ENCODE results near the gene RAB33B. TPM values are rescaled to one million over a fixed set of nuclear protein-coding genes. Genes with fewer than 3 reads are reported as not detected.
"Not testable (repeated sequence)": the region's sequence is repeated elsewhere in the genome, so short reads cannot be mapped to it uniquely, and the experiment has no call there.

Gene RAB33B
- 4.1 and 4.9 TPM in 2 replicates for total RNA-seq (2014; rRNA removed; shearing (Covaris generic))

DNA sequence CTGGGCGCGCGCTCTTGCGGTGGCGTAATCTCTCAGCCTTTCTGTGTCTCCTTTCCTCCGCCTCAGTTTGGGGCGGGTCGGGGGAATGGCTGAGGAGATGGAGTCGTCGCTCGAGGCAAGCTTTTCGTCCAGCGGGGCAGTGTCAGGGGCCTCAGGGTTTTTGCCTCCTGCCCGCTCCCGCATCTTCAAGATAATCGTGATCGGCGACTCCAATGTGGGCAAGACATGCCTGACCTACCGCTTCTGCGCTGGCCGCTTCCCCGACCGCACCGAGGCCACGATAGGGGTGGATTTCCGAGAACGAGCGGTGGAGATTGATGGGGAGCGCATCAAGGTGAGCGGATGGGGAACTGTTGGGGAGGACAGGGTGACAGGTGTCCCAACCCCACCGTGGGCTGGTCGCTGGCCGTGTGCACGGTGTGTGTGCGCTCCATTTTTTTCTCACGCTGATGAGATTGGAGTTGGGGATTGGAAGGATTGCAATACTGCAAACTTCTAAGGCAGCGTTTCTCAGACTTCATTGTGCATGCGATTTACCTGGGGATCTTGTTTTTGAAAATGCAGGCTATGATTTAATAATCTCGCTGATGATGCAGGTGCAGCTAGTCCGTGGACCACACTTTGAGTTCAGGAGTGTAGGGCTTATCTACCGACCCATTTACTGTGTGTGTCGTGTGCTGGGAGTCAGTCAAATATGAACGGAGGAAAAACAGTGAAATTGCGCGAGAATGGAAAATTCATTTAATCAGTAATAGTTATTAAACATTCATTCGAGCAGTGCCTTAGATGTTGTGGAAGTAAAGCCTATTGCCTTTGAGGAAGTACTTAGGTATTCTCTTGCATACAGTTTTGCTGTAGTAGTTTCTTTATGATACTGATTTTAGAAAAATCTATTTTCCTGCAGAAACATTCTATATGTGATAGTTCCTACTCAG is at the start of gene RAB33B:
RAB33B (plus strand) TSS at position 11 of the 935 bp plus-strand sequence; CDS start at position 86, 75 bp downstream.
- DNase-seq (ENCODE audit: low spot score), result no peak
- in situ Hi-C loops (cut with HindIII; ENCODE audit: low sequenced_read_pairs), result no loop called here

DNA sequence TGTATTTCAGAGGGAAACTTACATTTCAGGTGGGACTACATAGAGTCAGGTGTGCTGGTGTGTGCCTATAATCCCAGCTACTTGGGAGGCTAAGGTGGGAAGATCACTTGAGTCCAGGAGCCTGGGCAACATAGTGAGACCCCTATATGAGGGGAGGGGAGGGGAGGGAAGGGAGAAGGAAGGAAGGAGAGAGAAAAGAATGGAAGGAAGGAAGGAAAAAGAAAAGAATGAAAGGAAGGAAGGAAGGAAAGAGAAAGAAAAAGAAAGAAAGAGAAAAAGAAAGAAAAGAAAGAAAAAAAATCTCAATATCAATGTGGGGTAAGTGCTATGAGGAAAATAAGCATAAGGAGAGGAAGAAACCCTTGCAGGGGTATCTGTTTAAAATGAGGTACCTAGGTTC is 43.6 kb upstream of the RAB33B start:
- in situ Hi-C loops (cut with HindIII; ENCODE audit: low sequenced_read_pairs), result no loop called here
- DNase-seq (ENCODE audit: low spot score), result no peak

DNA sequence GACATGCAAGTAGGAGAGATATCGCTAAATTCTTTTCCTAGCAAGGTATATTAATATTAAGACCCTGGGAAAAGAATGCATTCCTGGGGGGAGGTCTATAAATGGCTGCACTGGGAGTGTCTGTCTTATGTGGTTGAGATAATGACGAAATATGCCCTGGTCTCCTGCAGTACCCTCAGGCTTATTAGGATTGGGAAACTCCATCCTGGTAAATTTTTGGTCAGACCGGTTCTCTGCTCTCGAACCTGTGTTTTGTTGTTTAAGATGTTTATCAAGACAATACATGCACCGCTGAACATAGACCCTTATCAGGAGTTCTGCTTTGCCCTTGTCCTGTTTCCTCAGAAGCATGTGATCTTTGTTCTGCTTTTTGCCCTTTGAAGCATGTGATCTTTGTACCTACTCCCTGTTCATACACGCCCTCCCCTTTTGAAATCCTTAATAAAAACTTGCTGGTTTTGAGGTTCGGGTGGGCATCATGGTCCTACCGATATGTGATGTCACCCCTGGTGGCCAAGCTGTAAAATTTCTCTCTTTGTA is 39.2 kb upstream of the RAB33B start:
- in situ Hi-C loops (cut with HindIII; ENCODE audit: low sequenced_read_pairs); DNase-seq (ENCODE audit: low spot score): not testable (repeated sequence)

DNA sequence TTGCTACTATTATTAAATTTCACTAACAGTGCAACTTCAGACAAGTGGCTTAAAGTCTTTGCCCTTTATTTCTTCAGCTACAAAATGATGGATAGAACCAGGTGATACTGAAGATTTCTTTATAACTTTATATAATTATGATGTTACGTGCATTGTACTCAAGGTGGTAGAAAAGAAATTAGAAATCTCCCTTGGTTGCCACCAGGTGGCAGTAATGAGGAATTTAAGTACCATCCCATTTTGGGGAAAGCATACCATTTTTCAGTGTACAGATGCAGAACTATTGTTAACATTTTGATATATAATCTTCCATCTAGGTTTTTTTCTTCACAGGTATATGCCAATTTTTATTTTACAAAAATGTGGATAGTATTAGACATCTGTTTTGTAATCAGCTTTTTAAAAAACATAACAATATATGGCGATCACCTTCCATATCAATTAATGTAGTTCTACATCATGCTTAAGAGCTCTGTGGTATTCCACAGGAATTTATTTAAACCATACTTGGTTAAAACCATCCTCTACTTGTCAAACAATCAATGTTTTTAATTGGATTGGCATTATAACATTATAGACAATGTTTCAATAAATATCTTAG is 37.7 kb upstream of the RAB33B start:
- DNase-seq (ENCODE audit: low spot score), result peak; percentile 65

DNA sequence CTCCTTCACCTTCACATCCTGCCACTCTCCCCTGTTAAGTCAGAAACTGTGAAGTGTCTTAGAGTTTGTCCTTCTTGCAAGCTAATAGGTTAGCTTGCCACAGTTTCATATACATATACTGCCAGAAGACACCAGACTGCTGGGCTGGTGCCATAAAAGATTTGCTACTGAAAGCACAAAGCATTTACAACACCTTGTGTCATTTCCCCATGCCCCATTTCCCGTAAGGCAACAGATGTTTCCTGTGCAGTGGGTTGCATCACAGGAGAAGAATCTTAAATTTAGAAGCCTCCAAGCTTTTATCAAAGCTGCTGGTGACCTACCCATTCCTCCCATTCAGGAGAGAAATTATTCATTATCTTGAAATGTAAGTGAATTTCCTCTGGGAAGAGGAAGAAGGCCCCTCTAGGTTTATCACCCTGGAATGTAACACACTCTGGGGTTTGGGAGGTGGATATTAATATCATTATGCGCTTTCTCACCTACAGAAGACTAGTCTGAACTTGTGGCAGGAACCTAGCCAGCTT is 34.5 kb upstream of the RAB33B start:
- in situ Hi-C loops (cut with HindIII; ENCODE audit: low sequenced_read_pairs), result no loop called here
- peak; percentile 14 for DNase-seq (ENCODE audit: low spot score)

More for the DNA sequence above, 37.7 kb upstream of the RAB33B start:
- in situ Hi-C loops (cut with HindIII; ENCODE audit: low sequenced_read_pairs), result no loop called here

DNA sequence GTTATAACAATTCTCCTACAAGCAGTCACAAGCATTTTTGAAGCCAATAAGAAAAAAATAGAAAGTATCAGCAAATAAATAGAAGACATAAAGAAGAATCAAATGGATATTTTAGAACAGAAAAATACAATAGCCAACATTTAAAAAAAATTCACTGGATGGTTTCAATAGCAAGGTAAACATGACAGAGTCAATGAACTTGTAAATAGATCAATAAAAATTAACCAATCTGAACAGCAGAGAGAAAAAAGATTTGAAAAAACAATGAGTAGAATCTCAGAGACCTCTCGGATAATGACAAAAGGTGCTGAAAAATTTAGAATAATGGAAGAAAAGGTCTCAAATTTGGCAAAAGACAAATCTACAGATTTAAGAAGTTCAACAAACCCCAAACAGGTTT is 33.3 kb upstream of the RAB33B start:
- DNase-seq (ENCODE audit: low spot score), result no peak
- in situ Hi-C loops (cut with HindIII; ENCODE audit: low sequenced_read_pairs), result no loop called here

DNA sequence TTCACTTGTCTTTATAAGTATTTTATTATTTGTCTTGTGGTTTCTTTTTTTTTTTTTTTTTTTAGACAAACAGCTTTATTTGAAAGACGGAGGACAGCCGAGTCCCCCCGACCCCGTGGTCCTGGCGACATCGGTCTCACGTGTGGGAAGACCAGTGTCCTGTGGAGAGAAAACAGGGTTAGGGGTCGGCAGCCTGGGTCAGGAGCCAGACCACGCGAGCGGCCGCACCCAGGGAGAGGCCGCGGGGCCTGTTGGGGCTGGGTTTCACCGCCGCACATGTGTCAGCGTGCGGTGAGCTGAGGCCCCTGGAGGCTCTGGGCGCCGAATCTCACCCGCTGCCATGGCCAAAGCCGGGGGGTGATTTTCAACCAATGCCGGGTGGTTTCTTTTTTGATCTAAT is 17.8 kb upstream of the RAB33B start:
- in situ Hi-C loops (cut with HindIII; ENCODE audit: low sequenced_read_pairs), result no loop called here
- no peak for DNase-seq (ENCODE audit: low spot score)

DNA sequence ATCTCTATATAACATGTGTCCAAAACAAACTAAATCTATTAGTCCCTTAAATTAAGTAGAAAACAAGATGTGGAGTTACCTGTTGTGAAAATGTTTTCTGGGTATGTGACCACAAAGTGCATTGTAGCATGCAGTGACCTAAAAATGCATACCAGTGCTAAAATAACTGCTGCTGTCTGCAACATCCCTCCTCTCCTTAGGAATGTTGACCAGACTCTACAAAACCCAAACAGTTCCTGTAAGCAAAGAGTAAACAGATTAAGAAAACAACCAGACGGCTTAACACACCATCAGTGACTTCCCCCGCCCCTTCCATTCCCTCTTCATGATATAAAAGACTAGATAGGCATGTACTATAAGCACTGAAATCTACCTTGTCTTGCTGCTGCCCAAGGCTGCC is 15.8 kb upstream of the RAB33B start:
- in situ Hi-C loops (cut with HindIII; ENCODE audit: low sequenced_read_pairs), result no loop called here
- no peak for DNase-seq (ENCODE audit: low spot score)

DNA sequence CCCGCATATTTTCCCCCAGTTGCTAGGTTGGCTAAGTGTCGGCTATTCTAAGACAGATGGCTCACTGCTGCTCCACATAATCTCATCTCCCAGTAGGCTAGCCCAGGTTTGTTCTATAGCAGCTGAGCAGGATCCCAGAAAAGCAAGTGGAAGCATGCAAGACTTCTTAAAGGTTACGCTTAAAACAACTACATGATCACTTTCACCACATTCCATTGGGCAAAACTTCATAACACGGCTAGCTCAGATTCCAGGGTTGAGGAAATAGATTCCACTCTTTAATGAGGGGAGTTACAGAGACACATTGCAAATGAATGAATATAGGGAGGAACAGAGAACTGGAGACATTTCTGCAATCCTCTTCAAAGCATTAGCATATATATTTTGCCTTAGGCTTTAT is 12.9 kb upstream of the RAB33B start:
- in situ Hi-C loops (cut with HindIII; ENCODE audit: low sequenced_read_pairs), result no loop called here
- DNase-seq (ENCODE audit: low spot score), result no peak

DNA sequence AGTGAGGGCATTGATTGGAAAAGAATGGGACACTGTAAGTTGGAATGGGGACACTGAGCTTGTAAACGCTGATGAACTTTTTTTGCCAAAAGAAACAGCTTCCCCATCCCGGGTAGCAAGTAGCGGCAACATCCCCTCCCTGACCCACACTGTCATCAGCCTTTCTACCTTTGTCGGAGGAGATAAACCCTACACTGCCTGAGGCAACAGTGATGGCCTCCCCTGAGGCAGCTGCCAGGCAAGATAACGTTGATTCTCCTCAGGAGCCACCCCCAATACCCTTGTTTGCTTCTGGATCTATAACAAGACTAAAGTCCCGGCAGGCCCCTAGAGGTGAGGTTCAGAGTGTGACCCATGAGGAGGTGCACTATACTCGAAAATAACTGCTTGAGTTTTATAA is 10.3 kb upstream of the RAB33B start:
- in situ Hi-C loops (cut with HindIII; ENCODE audit: low sequenced_read_pairs), result no loop called here

DNA sequence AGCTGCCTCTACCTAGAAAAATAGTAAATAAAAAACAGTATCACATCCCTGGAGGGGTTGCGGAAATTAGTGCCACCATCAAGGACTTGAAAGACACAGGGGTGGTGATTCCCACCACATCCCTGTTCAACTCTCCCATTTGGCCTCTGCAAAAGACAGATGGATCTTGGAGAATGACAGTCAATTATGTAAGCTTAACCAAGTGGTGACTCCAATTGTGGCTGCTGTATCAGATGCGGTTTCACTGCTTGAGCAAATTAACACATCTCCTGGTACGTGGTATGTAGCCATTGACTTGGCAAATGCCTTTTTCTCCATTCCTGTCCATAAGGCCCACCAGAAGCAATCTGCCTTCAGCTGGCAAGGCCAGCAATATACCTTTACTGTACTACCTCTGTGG is 9.0 kb upstream of the RAB33B start:
- not testable (repeated sequence) for DNase-seq (ENCODE audit: low spot score)

More for the DNA sequence above, 10.3 kb upstream of the RAB33B start:
- no peak for DNase-seq (ENCODE audit: low spot score)

DNA sequence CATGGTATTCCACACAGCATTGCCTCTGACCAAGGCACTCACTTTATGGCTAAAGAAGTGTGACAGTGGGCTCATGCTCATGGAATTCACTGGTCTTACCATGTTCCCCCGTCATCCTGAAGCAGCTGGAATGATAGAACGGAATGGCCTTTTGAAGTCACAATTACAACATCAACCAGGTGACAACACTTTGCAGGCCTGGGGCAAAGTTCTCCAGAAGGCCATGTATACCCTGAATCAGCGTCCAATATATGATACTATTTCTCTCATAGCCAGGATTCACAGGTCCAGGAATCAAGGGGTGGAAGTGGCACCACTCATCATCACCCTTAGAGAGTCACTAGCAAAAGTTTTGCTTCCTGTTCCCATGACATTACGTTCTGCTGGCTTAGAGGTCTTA is 6.8 kb upstream of the RAB33B start:
- DNase-seq (ENCODE audit: low spot score); in situ Hi-C loops (cut with HindIII; ENCODE audit: low sequenced_read_pairs): not testable (repeated sequence)

More for the DNA sequence above, 9.0 kb upstream of the RAB33B start:
- in situ Hi-C loops (cut with HindIII; ENCODE audit: low sequenced_read_pairs), result not testable (repeated sequence)

DNA sequence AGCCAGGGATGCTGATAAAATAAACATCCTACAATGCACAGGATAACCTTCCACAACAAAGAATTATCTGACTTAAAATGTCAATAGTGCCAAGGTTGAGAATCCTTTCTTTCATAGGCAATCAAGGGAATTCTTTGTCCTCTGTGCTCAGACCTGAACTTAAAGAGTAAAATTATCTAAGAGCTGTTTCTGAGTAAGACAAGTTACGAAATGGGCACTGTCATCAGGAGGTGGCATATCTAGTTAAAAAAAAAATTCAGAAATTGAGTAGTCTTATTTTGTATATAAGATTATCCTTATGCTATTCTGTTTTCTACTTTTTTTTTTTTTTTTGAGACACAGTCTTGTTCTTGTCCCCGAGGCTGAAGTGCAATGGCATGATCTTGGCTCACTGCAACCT is 3.3 kb upstream of the RAB33B start:
- no peak for DNase-seq (ENCODE audit: low spot score)
- in situ Hi-C loops (cut with HindIII; ENCODE audit: low sequenced_read_pairs), result no loop called here

DNA sequence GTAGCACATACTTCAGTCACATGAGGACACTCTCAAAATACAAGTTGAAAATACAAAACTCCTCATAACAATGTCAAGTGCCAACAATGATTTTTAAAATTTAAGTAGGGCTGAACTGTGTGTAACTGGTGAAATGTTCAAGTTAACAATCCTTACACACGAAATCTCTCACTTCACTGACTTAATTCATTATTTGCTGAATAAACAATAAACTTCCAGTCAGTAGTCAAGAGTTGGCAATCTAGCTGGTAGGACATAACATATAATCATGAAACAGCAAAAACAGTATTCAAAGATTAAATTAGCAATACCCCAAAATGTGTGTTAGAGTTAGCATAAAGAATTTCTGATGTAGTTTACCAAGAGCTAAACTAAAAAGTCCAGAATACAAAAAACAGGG is 1.9 kb upstream of the RAB33B start:
- in situ Hi-C loops (cut with HindIII; ENCODE audit: low sequenced_read_pairs), result no loop called here
- DNase-seq (ENCODE audit: low spot score), result no peak

DNA sequence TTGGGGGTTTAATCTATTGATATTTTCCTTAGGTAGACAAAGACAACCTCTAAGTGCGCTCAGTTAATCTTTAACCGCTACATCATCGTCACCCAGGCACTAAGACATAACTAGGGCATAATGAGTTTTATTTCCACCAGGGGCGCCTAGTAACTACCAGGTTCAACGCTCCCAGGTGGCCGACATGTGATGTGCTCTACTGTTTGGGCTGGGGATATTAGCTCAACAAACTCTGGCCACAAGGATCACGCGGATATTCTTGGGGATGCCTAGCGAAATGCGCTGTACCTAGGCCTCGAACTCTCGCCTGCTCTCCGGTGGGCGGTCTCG is 915 bp upstream of the RAB33B start:
- DNase-seq (ENCODE audit: low spot score), result peak; percentile 71
- in situ Hi-C loops (cut with HindIII; ENCODE audit: low sequenced_read_pairs), result no loop called here

DNA sequence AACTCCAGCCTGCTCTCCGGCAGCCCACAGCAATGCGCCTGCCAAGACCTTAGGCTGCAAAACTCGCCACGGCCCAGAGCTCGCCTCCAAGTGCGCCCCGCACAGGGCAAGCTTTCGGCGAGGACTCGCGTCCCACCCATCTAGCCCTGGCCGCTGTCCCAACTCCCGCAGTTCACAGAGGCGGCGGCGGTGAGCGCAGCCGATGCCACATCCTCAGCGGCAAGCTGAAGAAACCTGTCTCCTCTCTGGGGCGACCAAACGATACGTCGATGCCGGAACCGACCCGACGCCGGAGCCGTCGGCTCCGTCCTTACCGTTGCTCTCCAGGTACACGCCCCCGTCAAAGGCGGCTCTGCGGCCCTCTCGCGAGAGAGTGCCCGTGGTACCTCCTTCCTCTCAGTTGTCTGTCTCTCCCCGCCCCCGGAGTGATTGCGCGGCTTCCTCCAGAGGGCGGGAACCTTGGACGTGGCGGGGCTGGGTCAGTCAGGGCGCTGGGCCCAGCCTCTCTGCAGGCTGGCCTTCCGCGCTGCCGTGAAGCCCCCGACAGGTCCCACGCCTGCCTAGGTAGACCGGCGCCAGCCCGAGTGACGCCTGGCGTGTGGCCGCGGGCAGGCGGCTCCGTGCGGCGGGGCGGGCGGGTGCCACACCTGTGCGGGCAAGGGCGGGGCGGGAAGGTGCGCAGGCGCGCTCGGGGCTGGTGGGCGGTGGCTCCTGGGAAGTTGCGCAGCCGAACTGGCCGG is 380 bp upstream of the RAB33B start:
- peak; percentile 96 for DNase-seq (ENCODE audit: low spot score)
- in situ Hi-C loops (cut with HindIII; ENCODE audit: low sequenced_read_pairs), result no loop called here

DNA sequence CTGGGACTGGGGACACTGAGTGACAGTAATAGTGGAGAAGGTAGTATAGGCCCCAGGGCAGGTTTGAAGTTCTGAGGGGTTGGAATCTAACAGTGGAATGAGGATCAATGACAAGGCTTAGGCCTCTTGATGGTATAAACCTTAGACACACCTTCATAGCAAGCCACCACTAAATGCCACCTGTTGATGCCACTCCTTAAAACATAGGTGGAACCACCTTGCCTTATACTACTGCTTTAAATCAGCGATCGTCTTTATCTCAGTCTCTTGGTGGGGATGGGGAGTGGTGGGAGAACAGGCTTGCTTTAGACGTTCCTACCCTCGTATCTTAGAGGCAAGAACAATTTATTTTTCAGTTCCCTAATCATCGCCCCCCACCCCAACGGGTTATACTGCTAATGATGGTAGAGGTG is 1.2 kb downstream of the RAB33B start:
- in situ Hi-C loops (cut with HindIII; ENCODE audit: low sequenced_read_pairs), result no loop called here
- DNase-seq (ENCODE audit: low spot score), result peak; percentile 35

DNA sequence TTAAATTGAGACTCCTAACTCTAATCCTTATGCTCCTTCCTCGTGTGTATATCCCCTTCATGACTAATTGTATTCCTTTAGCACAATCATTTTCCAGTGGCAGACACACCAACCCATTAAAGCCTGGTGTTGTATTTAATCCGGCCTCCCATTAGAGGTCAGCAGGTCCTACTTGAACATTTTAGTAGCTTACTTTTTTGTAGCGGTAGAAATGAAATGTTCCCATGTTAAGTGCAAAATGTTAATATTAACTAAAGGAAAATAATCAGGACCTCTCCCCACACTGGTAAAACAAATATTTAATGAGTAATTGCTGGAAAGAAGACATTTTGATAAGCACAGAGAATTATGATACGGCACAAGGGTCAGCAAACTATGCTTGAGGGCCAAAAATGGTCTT is 3.4 kb downstream of the RAB33B start:
- peak; percentile 59 for DNase-seq (ENCODE audit: low spot score)
- in situ Hi-C loops (cut with HindIII; ENCODE audit: low sequenced_read_pairs), result no loop called here

DNA sequence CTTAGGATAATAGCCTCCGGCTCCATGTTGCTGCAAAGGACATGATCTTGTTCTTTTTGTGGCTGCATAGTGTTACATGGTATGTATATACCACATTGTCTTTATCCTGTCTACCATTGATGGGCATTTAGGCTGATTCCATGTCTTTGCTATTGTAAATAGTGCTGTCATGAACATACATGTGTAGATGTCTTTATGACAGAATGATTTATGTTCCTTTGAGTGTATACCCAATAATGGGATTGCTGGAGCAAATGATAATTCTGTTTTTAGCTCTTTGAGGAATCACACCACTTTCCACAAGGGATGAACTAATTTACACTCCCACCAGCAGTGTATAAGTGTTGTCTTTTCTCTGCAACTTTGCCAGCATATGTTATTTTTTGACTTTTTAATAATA is 4.6 kb downstream of the RAB33B start:
- in situ Hi-C loops (cut with HindIII; ENCODE audit: low sequenced_read_pairs), result no loop called here
- no peak for DNase-seq (ENCODE audit: low spot score)
